SK-N-MC (cell line): ENCODE results near the gene MRPL55.
A peak's percentile ranks its signal among the peaks of the same experiment; 100 is the strongest.

ENCODE experiments used
- DNase-seq: peaks from one replicate; pipeline ENCODE4 v3.0.0-alpha.2; 2011; ENCODE audit warnings: low read depth, low spot score
- H3K27ac ChIP-seq: fragments of 200-600 bp; sonication (generic); 2 replicates; pipeline ENCODE4 v1.5.1; 2016; ENCODE audit warnings: mixed run types
- H3K36me3 ChIP-seq: fragments of 200-600 bp; sonication (generic); 2 replicates; pipeline ENCODE4 v1.6.1; 2017; ENCODE audit warnings: antibody characterized with exemption, low read length, mixed read lengths; ENCODE audit not compliant: insufficient read depth
- H3K4me3 ChIP-seq: fragments of 200-600 bp; sonication (generic); 2 replicates; pipeline ENCODE4 v1.5.1; 2016
- H3K9ac ChIP-seq: fragments of 200-600 bp; sonication (generic); 2 replicates; pipeline ENCODE4 v1.8.0; 2017; ENCODE audit warnings: mixed run types, mixed read lengths; ENCODE audit not compliant: insufficient read length
- H3K9me3 ChIP-seq: fragments of 200-600 bp; sonication (generic); 2 replicates; pipeline ENCODE4 v1.6.1; 2017; ENCODE audit warnings: low read depth, mild to moderate bottlenecking, antibody characterized with exemption, low read length, moderate library complexity, mixed read lengths
- EZH2 ChIP-seq: fragments of 200-600 bp; sonication (generic); IDR thresholded peaks from one replicate; pipeline ENCODE4 v1.6.1; 2017; ENCODE audit warnings: antibody characterized with exemption
- FOXP2 ChIP-seq: optimal IDR thresholded peaks from 2 replicates; pipeline ENCODE3; 2011; ENCODE audit warnings: mild to moderate bottlenecking, moderate library complexity; ENCODE audit not compliant: insufficient read depth; ENCODE audit errors: extremely low read length, control extremely low read depth
- POLR2AphosphoS5 ChIP-seq: IDR thresholded peaks from 2 replicates; pipeline ENCODE4 v1.6.1; 2012; ENCODE audit warnings: mild to moderate bottlenecking, low read depth, low read length, borderline replicate concordance

MRPL55 gene

DNA sequence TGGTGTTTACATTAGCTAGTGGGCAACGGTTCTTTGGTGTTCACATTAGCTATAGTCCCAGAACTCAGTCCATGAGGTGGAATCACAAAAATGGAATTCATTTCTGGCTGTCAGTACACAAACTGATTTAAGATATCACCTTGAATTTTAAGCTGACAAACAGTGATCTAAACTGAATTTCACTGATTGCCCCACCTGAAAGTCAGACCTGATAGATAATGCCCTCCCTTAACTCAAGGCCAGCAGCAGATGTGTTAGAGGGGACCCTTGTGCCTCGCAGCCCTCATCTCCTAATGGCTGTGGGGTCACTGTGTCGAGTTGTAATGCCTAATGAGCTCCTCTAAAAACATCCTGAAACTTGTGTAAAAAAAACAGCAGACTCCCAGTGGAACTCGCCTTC is 18.0 kb downstream of the MRPL55 start:
- DNase-seq, result no peak
- no peak overlapping the region for H3K4me3 ChIP-seq
- H3K9me3 ChIP-seq, result no peaks in the 10 kb centered on the region
- TF ChIP-seq POLR2AphosphoS5, result no peak
- TF ChIP-seq EZH2, result no peak
- TF ChIP-seq FOXP2, result no peak
- H3K36me3 ChIP-seq, result peaks cover 87% of the 10 kb centered on the region
- no peak overlapping the region for H3K27ac ChIP-seq
- no peak overlapping the region for H3K9ac ChIP-seq

DNA sequence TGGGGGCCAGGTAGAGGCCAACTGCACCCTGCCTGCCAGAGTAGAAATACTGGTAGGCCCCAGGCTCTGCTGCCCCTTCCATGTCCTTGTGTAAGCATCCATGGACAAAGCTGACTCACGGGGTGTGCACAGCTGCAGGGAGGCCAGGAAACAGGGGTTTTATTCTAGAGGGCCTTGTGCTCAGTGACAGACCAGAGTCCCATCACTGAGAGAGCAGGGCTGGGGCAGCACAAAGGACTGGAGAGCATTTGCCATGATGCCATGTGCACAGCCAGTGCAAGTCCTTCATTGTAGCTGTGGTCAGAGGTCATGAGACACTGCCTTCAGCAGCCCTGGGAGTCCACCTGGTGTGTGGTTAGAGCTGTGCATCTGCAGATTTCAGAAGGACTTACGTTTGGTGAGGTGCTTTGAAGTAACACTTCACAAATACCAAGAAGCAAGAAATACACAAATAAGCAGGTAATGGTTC is 18.5 kb downstream of the MRPL55 start:
- H3K4me3 ChIP-seq, result no peak overlapping the region
- no peak overlapping the region for H3K27ac ChIP-seq
- H3K9ac ChIP-seq, result no peak overlapping the region
- H3K9me3 ChIP-seq, result no peaks in the 10 kb centered on the region
- TF ChIP-seq EZH2, result no peak
- peaks cover 89% of the 10 kb centered on the region for H3K36me3 ChIP-seq
- no peak for DNase-seq

DNA sequence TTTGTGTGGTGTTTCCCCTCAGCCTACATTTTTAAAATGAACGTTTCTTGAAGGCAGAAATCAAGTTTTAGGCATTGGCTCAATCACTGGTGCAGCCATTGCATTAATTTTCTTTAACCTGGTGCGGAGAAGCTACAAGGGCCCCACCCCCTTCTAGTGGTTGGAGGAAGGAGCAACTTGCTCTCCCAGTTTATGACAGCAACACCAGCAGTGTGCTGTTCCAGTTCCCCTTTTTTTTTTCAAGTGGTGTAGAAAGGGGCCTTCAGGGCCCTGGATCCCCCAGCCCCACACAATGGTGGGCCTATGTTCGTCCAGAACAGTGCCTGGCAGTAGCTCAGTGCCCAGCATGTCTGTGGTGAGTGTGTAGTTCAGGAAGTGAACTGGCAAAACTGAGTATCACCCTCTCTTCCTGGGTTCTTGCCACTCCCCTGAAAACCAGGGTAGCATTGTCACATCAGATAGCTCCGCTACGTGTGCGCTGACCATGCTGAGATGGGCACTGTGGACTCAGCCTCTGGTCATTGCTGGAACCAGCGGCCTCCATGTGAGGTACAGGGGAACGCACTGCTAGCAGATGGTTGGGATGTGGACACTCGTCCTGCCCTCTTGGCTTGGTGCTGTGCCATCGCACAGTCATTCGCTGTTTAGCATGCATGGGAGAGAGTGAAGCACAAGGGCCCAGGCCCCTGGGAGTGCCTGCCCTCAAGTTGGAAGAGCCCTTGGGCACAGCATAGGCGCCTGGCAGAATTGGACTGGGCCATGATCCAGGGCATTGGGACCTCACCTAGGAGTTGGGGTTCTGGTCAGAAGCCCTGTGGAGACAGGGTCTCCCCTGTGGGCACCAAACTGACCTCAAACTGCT is 19.3 kb downstream of the MRPL55 start:
- Histone ChIP-seq H3K4me3 (no peak overlapping the region), H3K9ac (no peak overlapping the region), H3K36me3 (peaks cover 89% of the 10 kb centered on the region), H3K9me3 (no peaks in the 10 kb centered on the region), H3K27ac (no peak overlapping the region)
- DNase-seq, result no peak
- TF ChIP-seq EZH2, result no peak
- TF ChIP-seq FOXP2, result no peak
- TF ChIP-seq POLR2AphosphoS5, result no peak

DNA sequence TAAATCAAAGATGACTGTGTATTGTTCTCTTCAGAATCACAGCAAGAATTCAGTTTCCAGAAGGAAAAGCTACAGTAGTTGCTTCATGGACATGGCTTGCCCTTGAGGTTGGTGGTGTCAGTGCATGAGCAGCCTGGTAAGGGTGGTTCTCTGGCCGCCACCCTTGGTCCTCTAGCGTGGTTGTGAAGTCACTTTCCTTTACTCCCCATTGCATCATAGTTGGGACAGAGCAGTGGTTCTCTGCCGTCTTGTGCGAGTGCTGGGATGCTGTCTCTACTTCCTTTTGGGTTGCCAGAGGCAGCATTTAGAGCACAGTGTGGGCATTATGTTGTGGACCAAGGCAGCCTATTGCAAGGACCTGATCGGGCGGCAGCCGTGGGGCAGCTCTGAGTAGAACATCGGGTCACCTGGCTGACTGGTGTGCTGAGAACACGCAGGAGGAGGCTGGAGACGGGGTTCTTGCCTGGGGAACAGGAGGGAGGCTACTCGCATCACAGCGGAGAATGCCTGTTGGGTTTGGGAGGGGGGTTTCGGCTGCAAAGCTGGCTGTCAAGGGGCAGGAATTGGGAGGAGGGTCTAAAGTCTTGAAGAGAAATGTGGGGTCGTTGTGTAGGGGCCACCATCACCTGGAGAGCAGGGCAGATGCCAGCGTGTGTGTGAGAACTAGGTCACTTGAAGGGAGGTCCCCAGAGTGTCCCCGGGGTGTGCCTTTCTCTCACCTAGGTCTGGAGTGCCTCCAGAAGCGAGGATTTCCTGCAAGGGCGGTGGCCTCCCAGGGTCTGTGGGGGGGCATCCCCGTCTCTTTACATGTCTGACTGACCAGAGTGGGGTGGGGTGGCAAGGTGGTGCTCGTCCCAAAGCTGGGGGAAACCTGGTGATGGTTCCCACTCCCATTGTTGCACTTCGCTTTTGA is 20.3 kb downstream of the MRPL55 start:
- TF ChIP-seq POLR2AphosphoS5 (no peak), EZH2 (no peak), FOXP2 (no peak)
- DNase-seq, result no peak
- Histone ChIP-seq H3K27ac (no peak overlapping the region), H3K9me3 (no peaks in the 10 kb centered on the region), H3K36me3 (peaks cover 85% of the 10 kb centered on the region), H3K4me3 (no peak overlapping the region), H3K9ac (no peak overlapping the region)

DNA sequence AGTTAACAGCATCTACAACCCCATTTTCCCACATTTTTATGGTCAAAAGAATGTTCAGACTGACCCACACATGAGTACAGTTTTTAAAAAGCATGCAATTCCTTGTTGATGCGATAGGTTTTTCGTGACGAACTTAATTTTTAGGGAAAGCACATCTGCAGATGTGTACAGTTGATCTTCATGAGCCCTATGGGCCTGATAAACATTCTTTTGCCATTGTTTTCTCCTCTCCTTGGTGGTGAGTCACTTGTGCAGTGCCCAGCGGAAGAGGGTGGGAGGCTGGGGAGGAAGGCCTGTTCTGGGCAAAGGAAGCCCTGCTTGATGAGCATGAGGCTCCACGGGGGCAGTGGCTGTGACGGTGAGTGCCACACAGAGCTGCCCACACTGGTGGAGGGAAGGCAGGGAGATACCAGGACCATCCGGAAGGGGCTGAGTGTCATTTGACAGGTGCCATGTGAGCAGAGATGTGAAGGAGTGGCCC is 21.3 kb downstream of the MRPL55 start:
- Histone ChIP-seq H3K27ac (no peak overlapping the region), H3K4me3 (no peak overlapping the region)

DNA sequence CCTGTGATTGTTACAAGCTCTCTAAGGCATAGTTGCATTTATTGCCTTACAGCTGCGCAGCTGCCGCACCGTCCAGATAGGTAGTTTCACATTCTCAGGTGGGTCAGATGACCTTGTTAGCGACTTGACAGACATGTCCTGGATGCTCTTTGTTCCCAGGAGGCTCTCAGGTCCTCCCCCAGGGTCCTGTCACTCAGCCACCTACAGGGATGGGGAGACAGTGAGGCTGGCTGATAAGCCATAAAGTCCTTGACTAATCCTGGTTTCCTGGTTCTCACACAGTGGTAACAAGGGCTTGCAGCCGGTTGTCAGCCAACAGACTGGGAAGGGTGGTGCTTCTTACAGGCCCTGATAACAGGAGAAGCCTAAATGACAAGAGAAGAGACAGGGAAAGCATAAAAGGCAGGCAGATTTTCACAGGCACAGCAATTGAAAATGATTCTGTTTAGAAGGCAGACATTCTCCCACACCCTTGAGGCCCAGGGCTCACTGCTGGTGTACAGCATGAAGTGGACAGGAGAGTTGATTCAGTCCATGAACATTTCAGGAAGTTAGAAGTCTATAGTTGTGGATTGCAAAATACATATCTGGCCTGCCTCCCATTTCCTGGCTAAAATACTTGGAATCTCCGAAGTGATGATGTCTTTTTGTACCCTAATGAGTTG is 23.7 kb downstream of the MRPL55 start:
- no peak for DNase-seq
- peak overlapping the region; percentile 99 for H3K9ac ChIP-seq

More for the DNA sequence above, 21.3 kb downstream of the MRPL55 start:
- H3K9ac ChIP-seq, result no peak overlapping the region
- no peaks in the 10 kb centered on the region for H3K9me3 ChIP-seq
- no peak for TF ChIP-seq EZH2
- no peak for TF ChIP-seq POLR2AphosphoS5
- no peak for TF ChIP-seq FOXP2
- DNase-seq, result no peak
- H3K36me3 ChIP-seq, result peaks cover 79% of the 10 kb centered on the region

DNA sequence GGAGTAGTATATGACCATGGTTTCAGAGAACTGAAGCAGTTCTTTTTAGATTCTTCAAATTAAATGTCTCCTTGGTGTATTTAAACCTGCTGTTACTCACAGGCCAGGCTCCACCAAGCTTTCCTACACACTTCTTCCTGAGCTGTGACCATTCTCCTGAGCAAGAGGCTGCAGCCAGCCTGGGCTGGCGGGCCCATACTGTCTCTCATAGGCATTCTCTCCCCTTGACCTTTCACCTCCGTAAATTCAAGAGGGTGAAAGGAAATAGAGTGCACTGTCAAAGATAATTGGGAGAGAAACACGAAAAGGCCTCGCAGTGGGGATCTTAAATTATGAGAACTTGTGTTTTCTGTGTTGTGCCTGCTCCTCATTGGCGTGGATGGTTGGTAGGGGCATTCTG is 24.3 kb downstream of the MRPL55 start:
- H3K4me3 ChIP-seq, result peak overlapping the region; percentile 93
- no peak for DNase-seq
- H3K9ac ChIP-seq, result peak overlapping the region; percentile 99
- peaks cover 49% of the 10 kb centered on the region for H3K36me3 ChIP-seq
- no peak for TF ChIP-seq FOXP2
- TF ChIP-seq EZH2, result no peak
- TF ChIP-seq POLR2AphosphoS5, result no peak
- H3K27ac ChIP-seq, result no peak overlapping the region
- no peaks in the 10 kb centered on the region for H3K9me3 ChIP-seq

More for the DNA sequence above, 23.7 kb downstream of the MRPL55 start:
- H3K36me3 ChIP-seq, result peaks cover 55% of the 10 kb centered on the region
- peak overlapping the region; percentile 93; the same call in 1 of the 2 replicates for H3K4me3 ChIP-seq
- H3K27ac ChIP-seq, result no peak overlapping the region
- no peaks in the 10 kb centered on the region for H3K9me3 ChIP-seq
- TF ChIP-seq FOXP2 (no peak), POLR2AphosphoS5 (no peak), EZH2 (no peak)
